ENCODE data around the gene BOLA2B. TPM values are rescaled to one million over a fixed set of nuclear protein-coding genes. Genes with fewer than 3 reads are reported as not detected.
"Not testable (repeated sequence)": the region's sequence is repeated elsewhere in the genome, so short reads cannot be mapped to it uniquely, and the experiment has no call there.

BOLA2B gene
- total RNA-seq = 48.7 TPM
- long read RNA-seq, transcript BOLA2B-201 (3 exons, 1,012 nt) = major isoform, 5 of 6 reads
- long read RNA-seq, partial matches to known transcripts = 0 of 6 reads
- long read RNA-seq, other reads (novel, unspliced or antisense) = 0 of 6 reads

DNA sequence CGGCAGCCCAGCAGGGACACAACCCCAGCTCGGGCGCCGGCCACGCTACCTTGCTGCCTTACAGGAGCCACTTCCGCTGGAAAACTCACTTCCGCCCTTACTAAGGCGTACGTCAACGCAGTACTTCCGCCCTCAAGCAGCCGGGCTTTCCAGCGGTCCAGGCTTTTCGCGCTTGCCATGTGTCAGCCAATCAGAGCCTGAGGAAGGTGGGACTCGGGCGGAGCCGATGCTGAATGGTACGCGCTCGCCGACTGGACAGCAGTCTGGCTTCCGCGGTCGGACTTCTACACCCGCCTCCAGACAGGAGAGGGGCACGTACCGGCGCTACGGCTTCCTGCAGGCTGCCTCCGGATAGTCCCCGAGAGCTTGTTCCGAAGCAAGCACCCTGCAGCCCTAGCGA lies at the start of gene BOLA2B, which contains the start of gene SLX1A:
BOLA2B (minus strand) TSS at position 52 of the 400 bp plus-strand sequence. CDS start 71 bp downstream, outside the sequence.
SLX1A (plus strand) TSS at position 261 of the 400 bp plus-strand sequence. CDS start 210 bp downstream, outside the sequence.
- intact Hi-C loops (cut with DNase I); DNase-seq: not testable (repeated sequence)
- ATAC-seq (ENCODE audit: poor library complexity) = peak; percentile 96

DNA sequence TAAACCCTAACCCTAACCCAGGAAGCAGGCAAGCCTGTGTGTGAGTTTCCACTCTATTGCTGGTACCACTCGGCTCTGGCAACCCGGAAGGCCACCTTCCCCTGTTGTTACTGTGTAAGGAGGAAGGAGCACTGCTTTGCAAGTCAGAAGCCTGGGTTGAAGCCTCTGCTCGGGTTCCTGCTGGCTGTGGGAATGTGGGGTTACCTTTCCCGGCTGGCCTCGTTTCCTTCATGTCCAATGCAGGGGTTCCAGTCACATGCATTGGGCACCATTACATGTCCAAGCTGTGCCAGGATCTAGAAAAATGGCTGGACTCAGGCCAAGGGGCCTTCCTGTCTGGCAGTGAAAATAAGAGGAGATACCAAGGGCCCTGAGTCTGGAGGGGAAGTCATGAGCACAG lies 23.6 kb upstream of the BOLA2B start:
- ATAC-seq (ENCODE audit: poor library complexity); intact Hi-C loops (cut with DNase I): not testable (repeated sequence)
- peak; percentile 10 for DNase-seq

DNA sequence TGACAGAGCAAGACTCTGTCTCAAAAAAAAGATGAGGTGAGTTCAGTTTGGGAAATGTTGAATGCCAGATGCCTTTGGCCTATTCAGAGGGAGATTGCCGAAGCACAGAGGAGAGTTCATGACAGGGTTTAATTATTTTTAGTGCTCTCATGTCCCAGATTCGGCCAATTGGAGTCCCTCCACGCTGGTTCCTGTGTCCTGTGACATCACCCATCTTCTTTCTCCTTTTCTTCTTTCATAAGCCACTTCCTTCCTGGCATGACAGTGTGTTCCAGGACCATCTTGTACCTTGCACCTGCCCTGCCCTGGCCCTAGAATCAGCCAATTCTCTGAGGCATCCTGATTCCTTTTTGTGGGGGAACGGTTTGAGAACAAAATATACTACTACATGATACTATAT lies 17.9 kb upstream of the BOLA2B start:
- ATAC-seq (ENCODE audit: poor library complexity) = peak; percentile 15
- intact Hi-C loops (cut with DNase I); DNase-seq: not testable (repeated sequence)

- peak; percentile 41 for ATAC-seq (ENCODE audit: poor library complexity)
- DNase-seq; intact Hi-C loops (cut with DNase I): not testable (repeated sequence)
Measured at GRCh38 chr16:30209032-30209431, 15.6 kb upstream of the BOLA2B start.

DNA sequence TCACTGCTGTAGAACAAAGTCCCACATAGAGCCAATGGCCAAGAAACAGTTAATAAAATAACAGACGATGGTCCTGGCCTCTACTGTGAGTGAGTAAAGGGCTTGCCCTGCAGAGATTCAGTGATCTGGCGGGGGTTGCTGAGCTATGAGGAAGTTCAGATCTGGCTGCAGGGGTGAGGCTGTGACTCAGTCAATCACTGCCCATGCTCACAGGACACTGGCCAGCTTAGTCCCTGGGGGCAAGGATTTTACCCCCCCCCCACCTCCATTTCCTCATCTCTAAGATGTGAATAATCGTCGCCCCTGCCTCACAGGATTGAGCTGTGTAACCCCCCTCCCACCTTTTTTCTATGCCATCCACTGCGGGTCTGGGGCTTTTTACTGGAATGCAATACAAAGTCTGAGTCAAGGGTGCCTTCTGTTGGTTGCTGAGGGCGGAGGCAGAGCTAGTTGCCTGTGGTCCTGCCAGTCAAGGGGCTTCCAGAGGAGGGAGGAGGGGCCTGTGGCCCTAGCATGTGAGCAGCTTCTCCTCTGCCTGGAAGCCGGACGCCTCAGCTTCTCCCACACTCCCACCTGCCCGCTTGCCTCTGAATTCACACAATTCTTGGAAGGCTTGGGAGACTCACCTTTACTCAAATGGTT lies 13.7 kb upstream of the BOLA2B start:
- DNase-seq (peak; percentile 33), ATAC-seq (ENCODE audit: poor library complexity) (peak; percentile 26)
- intact Hi-C loops (cut with DNase I) = not testable (repeated sequence)

- intact Hi-C loops (cut with DNase I); DNase-seq: not testable (repeated sequence)
- ATAC-seq (ENCODE audit: poor library complexity) = peak; percentile 49
Measured at GRCh38 chr16:30206252-30206651, 12.8 kb upstream of the BOLA2B start.

GRCh38 chr16:30205541-30206236 lies 12.2 kb upstream of the BOLA2B start:
- intact Hi-C loops (cut with DNase I) = not testable (repeated sequence)
- ATAC-seq (ENCODE audit: poor library complexity) = peak; percentile 76
- DNase-seq = peak; percentile 39

GRCh38 chr16:30199608-30200343 lies 6.3 kb upstream of the BOLA2B start:
- peak; percentile 50 for ATAC-seq (ENCODE audit: poor library complexity)
- intact Hi-C loops (cut with DNase I); DNase-seq: not testable (repeated sequence)

DNA sequence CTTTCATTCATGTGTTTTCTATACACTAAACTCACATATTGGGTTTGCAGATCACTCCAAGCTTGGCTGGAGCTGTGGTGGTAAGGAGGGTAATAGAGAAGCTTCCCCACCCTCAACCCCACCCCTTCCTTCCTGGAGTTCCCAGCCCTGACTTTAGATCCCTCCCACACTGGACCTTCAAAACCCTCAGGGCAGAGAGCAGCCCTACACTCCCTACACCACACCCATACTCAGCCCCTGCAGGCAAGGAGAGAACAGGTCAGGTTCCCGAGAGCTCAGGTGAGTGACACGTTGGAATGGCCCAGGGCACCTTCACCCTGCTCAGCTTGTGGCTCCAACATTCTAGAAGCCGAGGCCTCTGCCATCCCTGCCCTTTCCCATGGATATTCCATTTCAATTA lies 5.6 kb upstream of the BOLA2B start, which contains the start of gene SULT1A3:
SULT1A3 (plus strand) TSS at position 207 of the 400 bp plus-strand sequence. CDS start 1,474 bp downstream, outside the sequence.
- DNase-seq; intact Hi-C loops (cut with DNase I): not testable (repeated sequence)
- peak; percentile 25 for ATAC-seq (ENCODE audit: poor library complexity)

DNA sequence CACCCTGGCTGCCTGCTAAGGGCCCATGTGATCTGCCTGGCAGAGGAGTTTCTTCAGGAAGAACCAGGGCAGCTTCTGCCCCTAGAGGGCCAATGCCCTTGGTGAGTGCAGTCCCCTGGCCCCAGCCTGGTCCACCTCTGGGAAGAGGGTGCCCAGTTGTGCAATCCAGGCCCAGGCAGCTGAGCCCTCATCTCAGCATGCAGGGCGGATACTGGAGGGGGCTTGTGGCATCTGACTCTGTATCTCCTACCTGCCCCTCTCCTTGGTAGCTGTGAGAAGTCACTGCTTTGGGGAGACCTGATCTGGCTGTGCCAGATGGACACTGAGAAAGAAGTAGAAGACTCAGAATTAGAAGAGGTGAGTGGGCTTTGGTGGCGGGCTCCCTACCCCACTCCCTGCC lies 3.5 kb upstream of the BOLA2B start:
- DNase-seq; ATAC-seq (ENCODE audit: poor library complexity); intact Hi-C loops (cut with DNase I): not testable (repeated sequence)

DNA sequence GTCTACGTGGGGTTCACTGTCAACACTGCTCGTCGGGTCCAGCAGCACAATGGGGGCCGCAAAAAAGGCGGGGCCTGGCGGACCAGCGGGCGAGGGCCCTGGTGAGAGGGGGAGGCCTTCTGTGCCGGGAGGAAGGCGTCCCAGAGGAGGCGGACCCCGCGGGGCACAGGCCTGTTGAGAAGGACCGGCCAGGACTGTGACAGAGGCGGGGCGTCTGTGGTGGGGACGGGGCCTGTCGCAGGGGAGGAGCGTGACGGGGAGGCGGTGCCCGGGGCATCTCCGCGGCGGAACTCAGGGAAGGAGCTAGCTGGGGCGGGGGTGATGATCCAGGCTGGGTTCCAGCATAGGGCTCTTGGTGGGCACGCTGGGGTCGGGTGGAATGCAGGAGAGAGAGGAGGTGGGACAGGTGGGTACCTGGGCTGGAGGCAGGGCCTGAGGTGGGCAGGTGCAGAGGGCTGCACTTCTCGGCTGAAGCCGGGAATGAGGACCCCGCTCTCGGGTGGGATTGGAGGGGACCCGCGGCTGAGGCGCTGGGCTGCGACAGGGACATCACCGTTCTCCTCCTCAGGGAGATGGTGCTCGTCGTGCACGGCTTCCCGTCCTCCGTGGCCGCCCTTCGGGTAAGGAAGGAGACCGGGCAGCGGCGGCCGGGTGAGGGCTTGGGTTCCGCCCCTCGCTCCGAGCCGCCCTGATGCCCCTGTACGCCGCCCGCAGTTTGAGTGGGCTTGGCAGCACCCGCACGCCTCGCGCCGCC lies 883 bp upstream of the BOLA2B start:
- ATAC-seq (ENCODE audit: poor library complexity) (peak; percentile 85), DNase-seq (peak; percentile 33)
- intact Hi-C loops (cut with DNase I) = not testable (repeated sequence)

- intact Hi-C loops (cut with DNase I); DNase-seq: not testable (repeated sequence)
- ATAC-seq (ENCODE audit: poor library complexity) = peak; percentile 24
Measured at GRCh38 chr16:30193098-30193497, 368 bp downstream of the BOLA2B start.

DNA sequence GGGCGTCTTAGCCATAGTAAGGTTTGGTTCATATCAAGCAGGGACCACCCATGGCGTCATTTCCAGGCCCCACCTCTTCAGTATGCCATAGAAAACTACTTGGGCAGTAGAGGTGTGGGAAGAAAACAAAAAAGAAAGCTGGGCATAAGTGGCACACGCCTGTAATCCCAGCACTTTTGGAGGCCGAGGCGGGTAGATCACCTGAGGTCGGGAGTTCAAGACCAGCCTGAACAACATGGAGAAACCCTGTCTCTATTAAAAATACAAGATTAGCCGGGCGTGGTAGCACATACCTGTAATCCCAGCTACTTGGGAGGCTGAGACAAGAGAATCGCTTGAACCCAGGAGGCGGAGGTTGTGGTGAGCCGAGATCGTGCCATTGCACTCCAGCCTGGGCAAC lies 2.3 kb downstream of the BOLA2B start:
- ATAC-seq (ENCODE audit: poor library complexity); DNase-seq; intact Hi-C loops (cut with DNase I): not testable (repeated sequence)

GRCh38 chr16:30187971-30188561 lies 5.4 kb downstream of the BOLA2B start:
- ATAC-seq (ENCODE audit: poor library complexity) (no peak), DNase-seq (no peak)
- intact Hi-C loops (cut with DNase I) = no loop called here

DNA sequence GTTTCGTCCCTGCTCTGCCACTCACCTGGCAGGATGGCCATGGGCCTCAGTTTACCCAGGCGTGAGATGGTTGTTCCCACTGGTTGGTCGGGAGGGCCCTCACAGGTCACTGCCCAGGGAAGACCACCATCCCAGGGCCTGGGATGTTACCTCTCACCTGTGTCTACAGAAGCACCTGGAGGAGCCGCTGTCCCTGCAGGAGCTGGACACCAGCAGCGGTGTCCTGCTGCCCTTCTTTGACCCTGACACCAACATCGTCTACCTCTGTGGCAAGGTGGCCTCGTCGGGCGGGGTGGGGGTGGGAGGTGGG lies 6.0 kb downstream of the BOLA2B start:
- ATAC-seq (ENCODE audit: poor library complexity) = no peak
- intact Hi-C loops (cut with DNase I) = no loop called here
- no peak for DNase-seq

GRCh38 chr16:30186782-30187555 lies 6.5 kb downstream of the BOLA2B start:
- intact Hi-C loops (cut with DNase I) = no loop called here
- ATAC-seq (ENCODE audit: poor library complexity) = no peak
- peak; percentile 89 for DNase-seq

GRCh38 chr16:30186444-30186781 lies 7.1 kb downstream of the BOLA2B start:
- intact Hi-C loops (cut with DNase I) = no loop called here
- ATAC-seq (ENCODE audit: poor library complexity) = no peak
- DNase-seq = peak; percentile 41
